Measurements from ENCODE around the gene KRT4.

The KRT4 gene

GRCh38 chr12:52769354-52769753 lies 44.6 kb downstream of the KRT4 start:
- no peak overlapping the region for H2AFZ ChIP-seq
- no peaks in the 10 kb centered on the region for H3K36me3 ChIP-seq (ENCODE audit: control insufficient read depth, insufficient read depth, low read length)
- H3K9me3 ChIP-seq (ENCODE audit: control insufficient read depth, low read length): no peaks in the 10 kb centered on the region
- H3K4me2 ChIP-seq (ENCODE audit: low read length): no peak overlapping the region
- no peak for TF ChIP-seq CTCF (IDR thresholded peaks at IDR 0.05)
- no peak overlapping the region for H3K9ac ChIP-seq
- no peak overlapping the region for H3K4me3 ChIP-seq (ENCODE audit: low read depth, low read length)
- no peaks in the 10 kb centered on the region for H3K4me1 ChIP-seq
- no peaks in the 10 kb centered on the region for H3K79me2 ChIP-seq
- no peaks in the 10 kb centered on the region for H3K27me3 ChIP-seq (ENCODE audit: control insufficient read depth, insufficient read depth, low read length)
- no peak overlapping the region for H3K27ac ChIP-seq

- Histone ChIP-seq H3K79me2 (no peaks in the 10 kb centered on the region), H3K4me2 (ENCODE audit: low read length) (no peak overlapping the region)
These were observed 45.3 kb downstream of the KRT4 start for GRCh38 chr12:52768479-52769200.

GRCh38 chr12:52767427-52767826 lies 46.5 kb downstream of the KRT4 start:
- H3K27ac ChIP-seq: no peak overlapping the region
- H2AFZ ChIP-seq: no peak overlapping the region
- no peaks in the 10 kb centered on the region for H3K36me3 ChIP-seq (ENCODE audit: control insufficient read depth, insufficient read depth, low read length)
- no peak for TF ChIP-seq CTCF (IDR thresholded peaks at IDR 0.05)
- no peak overlapping the region for H3K4me2 ChIP-seq (ENCODE audit: low read length)
- H3K9me3 ChIP-seq (ENCODE audit: control insufficient read depth, low read length): no peaks in the 10 kb centered on the region
- no peaks in the 10 kb centered on the region for H3K4me1 ChIP-seq
- no peak overlapping the region for H3K9ac ChIP-seq
- H3K4me3 ChIP-seq (ENCODE audit: low read depth, low read length): no peak overlapping the region
- H3K27me3 ChIP-seq (ENCODE audit: control insufficient read depth, insufficient read depth, low read length): no peaks in the 10 kb centered on the region
- no peaks in the 10 kb centered on the region for H3K79me2 ChIP-seq

More at GRCh38 chr12:52768479-52769200, 45.3 kb downstream of the KRT4 start:
- Histone ChIP-seq H3K27me3 (ENCODE audit: control insufficient read depth, insufficient read depth, low read length) (no peaks in the 10 kb centered on the region), H2AFZ (no peak overlapping the region), H3K36me3 (ENCODE audit: control insufficient read depth, insufficient read depth, low read length) (no peaks in the 10 kb centered on the region), H3K4me3 (ENCODE audit: low read depth, low read length) (no peak overlapping the region), H3K9ac (no peak overlapping the region), H3K9me3 (ENCODE audit: control insufficient read depth, low read length) (no peaks in the 10 kb centered on the region), H3K4me1 (no peaks in the 10 kb centered on the region), H3K27ac (no peak overlapping the region)
- no peak for TF ChIP-seq CTCF (IDR thresholded peaks at IDR 0.05)

GRCh38 chr12:52767020-52767379 lies 46.9 kb downstream of the KRT4 start:
- no peak overlapping the region for H3K9ac ChIP-seq
- H3K36me3 ChIP-seq (ENCODE audit: control insufficient read depth, insufficient read depth, low read length): no peaks in the 10 kb centered on the region
- H3K4me2 ChIP-seq (ENCODE audit: low read length): no peak overlapping the region
- no peak overlapping the region for H2AFZ ChIP-seq
- TF ChIP-seq CTCF (IDR thresholded peaks at IDR 0.05): no peak
- no peak overlapping the region for H3K4me3 ChIP-seq (ENCODE audit: low read depth, low read length)
- no peaks in the 10 kb centered on the region for H3K79me2 ChIP-seq
- no peaks in the 10 kb centered on the region for H3K27me3 ChIP-seq (ENCODE audit: control insufficient read depth, insufficient read depth, low read length)
- no peak overlapping the region for H3K27ac ChIP-seq
- H3K9me3 ChIP-seq (ENCODE audit: control insufficient read depth, low read length): no peaks in the 10 kb centered on the region
- no peaks in the 10 kb centered on the region for H3K4me1 ChIP-seq
